Inflammatory macrophage (primary cell): ENCODE measurements around the gene MICALL1.

Experiments
- DNase-seq, 2 donors: peaks; one replicate each; pipeline ENCODE4 v3.0.0-alpha.2; 2020 to 2022

MICALL1 gene

DNA sequence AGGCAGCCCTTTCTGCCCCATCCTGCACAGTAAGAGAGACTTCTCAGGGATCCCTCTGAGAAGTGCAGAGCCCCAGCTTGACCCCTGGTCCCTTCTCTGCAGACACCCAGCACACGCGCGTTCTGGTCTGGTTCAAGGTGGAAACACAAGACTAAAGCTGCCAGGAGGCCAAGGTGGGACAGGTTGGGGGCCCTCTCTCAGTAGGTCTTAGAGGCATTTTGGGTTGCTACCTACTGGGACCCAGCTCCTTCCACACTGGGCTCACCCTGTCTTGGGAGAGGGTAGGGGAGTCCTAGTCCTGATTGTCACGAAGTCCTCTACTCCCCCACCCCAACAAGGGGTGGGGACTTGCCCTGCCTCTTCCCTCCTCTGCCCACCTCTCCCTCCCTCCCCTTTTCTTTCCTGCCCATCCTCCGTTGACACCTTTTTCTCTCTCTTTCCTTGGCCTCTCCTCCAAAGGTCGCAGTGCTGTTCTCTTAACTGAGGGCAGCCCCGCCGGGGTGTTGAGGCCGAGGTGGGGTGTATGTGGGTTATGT, 79.0 kb downstream of the MICALL1 start:
- DNase-seq = no peak

GRCh38 chr22:37985751-37986281, 79.7 kb downstream of the MICALL1 start:
- DNase-seq = no peak

GRCh38 chr22:37986371-37986770, 80.3 kb downstream of the MICALL1 start:
- no peak for DNase-seq

GRCh38 chr22:37989146-37990045, 83.3 kb downstream of the MICALL1 start:
- no peak for DNase-seq

DNA sequence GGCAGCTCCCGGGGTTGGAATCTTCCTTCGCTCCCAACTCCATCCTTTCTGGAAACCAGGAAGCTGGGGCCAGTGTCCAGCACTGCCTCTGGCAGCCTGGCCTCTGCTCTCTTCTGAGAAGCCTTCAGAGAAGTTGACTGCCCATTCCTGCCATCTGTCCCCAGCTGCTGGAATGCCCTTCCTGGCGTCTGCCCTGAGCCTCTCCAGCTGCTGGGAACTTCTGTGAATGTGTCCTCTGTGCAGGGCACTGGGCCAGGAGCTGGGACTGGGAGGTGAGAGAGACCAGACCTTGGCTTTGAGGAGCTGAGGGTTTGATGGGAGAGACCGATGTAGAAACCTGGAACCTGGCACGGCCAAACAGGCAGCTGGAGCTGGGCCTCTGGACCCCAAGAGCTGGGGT, 84.2 kb downstream of the MICALL1 start:
- no peak for DNase-seq

- no peak for DNase-seq
These were observed 84.8 kb downstream of the MICALL1 start for GRCh38 chr22:37990862-37991261.

DNA sequence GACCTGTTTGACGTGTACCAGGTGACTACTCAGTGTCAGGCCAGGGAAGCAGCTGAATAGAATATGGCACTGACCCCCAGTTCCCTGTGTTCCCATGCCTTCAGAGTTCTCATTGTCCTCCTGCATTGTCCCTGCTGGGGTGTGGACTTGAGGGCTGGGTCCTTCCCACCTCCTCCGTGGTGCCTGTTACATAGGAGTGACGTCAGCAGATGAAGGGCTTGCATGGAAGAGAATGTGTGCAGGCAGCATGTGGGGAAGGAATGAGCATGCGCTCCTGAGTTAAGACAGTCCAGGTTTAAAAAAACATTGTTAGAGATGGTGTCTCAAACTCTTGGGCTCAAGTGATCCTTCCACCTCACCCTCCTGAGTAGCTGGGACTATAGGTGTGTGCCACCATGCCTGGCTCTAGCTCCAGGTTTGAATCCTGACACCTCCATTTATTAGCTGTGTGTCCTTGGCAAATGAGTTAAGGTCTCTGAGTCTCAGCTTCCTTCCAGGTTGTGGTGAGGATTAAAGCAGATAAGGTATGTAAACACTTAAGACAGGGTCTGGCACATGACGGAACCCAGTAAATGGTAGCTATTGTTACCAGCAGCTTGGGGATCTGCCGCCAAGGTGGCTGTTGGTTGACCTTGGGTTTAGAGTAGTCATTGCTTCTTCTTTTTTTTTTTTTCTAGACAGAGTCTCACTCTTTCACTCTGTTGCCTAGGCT, 85.8 kb downstream of the MICALL1 start:
- no peak for DNase-seq
